Measurements from ENCODE around the gene RFLNA.

GRCh38 chr12:124278389-124279101 is 16.3 kb upstream of the RFLNA start:
- TF ChIP-seq CTCF (conservative IDR thresholded peaks at IDR 0.05; ENCODE audit: low read length): no peak
- no peak for TF ChIP-seq EZH2phosphoT487 (IDR thresholded peaks at IDR 0.05; ENCODE audit: borderline replicate concordance)
